Smooth muscle cell of the pulmonary artery (primary cell): ENCODE measurements around the gene NLRP1. TPM values are rescaled to one million over a fixed set of nuclear protein-coding genes. Genes with fewer than 3 reads are reported as not detected.

Experiments used
- total RNA-seq: library from RNA; depleted of rRNA; stranded (reverse); fragments of >200 nt; gene quantifications from 2 replicates; pipeline ENCODE4 v1.2.3, GENCODE V29; 2014

Gene NLRP1
- 39.4 and 48.0 TPM in 2 replicates for total RNA-seq

DNA sequence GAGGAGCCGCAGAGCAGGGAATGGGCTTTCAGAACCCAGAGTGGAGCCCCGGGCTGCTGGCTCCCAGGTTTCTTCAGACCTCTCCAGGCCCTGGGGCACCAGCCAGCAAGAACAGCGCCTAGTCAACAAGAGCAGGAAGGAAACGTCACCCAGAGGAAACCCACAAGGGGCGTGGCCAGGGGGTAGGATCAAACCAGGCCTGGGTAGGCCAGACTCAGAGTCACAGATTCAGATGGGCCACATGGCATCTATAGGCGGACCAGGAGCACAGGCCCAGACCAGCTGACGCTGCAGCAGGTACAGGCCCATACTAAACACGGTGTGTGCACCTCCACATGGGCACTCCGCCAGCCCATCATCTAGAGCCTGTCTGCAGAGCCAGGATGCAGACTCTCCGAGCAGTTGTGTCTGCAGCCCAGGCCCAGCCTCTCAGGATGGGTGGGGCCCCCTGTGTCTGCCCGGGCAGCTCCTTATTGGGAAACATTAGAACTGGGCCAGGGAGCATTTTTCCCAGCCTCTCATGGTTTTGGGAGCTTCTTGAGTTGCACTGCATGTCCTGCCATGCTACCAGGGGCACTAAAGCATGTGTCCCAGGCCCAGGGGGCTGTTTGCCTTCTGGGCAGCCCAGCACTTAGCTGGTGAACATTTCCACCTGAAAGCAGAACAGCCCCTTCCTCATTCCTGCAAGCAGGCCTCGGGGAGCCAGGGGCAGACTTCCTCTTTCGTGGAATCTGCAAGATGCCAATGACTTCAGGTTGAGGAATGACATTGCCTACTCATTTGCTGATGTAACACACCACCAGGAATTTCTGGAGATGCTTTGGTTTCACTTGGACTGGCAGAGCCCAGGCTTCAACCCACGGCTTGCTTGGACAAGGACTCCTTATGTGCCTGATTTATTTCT, at the start of gene NLRP1:
Gene NLRP1, minus strand, starts transcription at position 127 of the 904 bp plus-strand sequence. CDS start 552 bp downstream, outside the sequence.

GRCh38 chr17:5486206-5487124, 97.8 kb downstream of the NLRP1 start, which contains the start of gene MIS12:
Gene MIS12 (plus strand): TSS chr17:5486566. CDS start chr17:5488863, 2,297 bp downstream.

GRCh38 chr17:5485270-5486205, 98.8 kb downstream of the NLRP1 start, which contains the start of gene DERL2:
Gene DERL2 (minus strand): TSS chr17:5486178. CDS start chr17:5486161, 17 bp downstream.

Other genes starting within 250 kb of the NLRP1 start
- gene NUP88, start 164.8 kb downstream of the NLRP1 start, total RNA-seq: 52.4 and 53.8 TPM in 2 replicates
- gene RPAIN, start 164.3 kb downstream of the NLRP1 start, total RNA-seq: 24.7 and 26.5 TPM in 2 replicates
- gene C1QBP, start 145.4 kb downstream of the NLRP1 start, total RNA-seq: 92.9 and 119 TPM in 2 replicates
- 10.7 and 14.9 TPM in 2 replicates for gene DHX33, start 115.5 kb downstream of the NLRP1 start, total RNA-seq
- gene DERL2, start 98.3 kb downstream of the NLRP1 start, total RNA-seq: 27.0 and 30.0 TPM in 2 replicates
- 10.5 and 12.1 TPM in 2 replicates for gene MIS12, start 97.9 kb downstream of the NLRP1 start, total RNA-seq